ENCODE measurements around the gene PPM1K. TPM values are rescaled to one million over a fixed set of nuclear protein-coding genes. Genes with fewer than 3 reads are reported as not detected.

PPM1K gene

GRCh38 chr4:88211473-88212252 is 72.7 kb downstream of the PPM1K start:
- Histone ChIP-seq H3K23ac (ENCODE audit: low read length) (no peak overlapping the region), H3K27me3 (ENCODE audit: insufficient read depth, low read length, poor library complexity) (no peaks in the 10 kb centered on the region), H3K79me2 (ENCODE audit: control insufficient read depth, insufficient read depth, low read length) (no peaks in the 10 kb centered on the region), H3K56ac (ENCODE audit: low read length) (no peak overlapping the region), H3K36me3 (ENCODE audit: control insufficient read depth, insufficient read depth, low read length) (no peaks in the 10 kb centered on the region), H4K8ac (ENCODE audit: low read depth, low read length) (no peak overlapping the region), H3K9ac (ENCODE audit: low read length) (no peak overlapping the region), H3K4me3 (ENCODE audit: low read length) (no peak overlapping the region), H2BK120ac (ENCODE audit: low read depth, low read length) (no peak overlapping the region), H2BK15ac (replicated peaks; ENCODE audit: low read depth) (no peak overlapping the region), H3K4me2 (ENCODE audit: low read length) (no peak overlapping the region), H3K4me1 (ENCODE audit: control insufficient read depth, low read depth, low read length) (no peaks in the 10 kb centered on the region), H3K18ac (ENCODE audit: low read length) (peak overlapping the region; percentile 60), H4K5ac (ENCODE audit: low read length) (no peak overlapping the region), H3K27ac (ENCODE audit: low read depth, low read length) (no peak overlapping the region), H2AK5ac (ENCODE audit: low read length) (no peak overlapping the region), H3K79me1 (ENCODE audit: low read length) (no peaks in the 10 kb centered on the region), H2BK5ac (ENCODE audit: low read length) (no peak overlapping the region), H3K4ac (ENCODE audit: low read depth, low read length) (peak overlapping the region; percentile 10)
- no CpG with 5 or more reads among the region's 18 CpGs for WGBS (ENCODE audit: extremely low coverage, insufficient coverage, low lambda C conversion rate)
- DNase-seq, result peak; percentile 60

- no CpG with 5 or more reads among the region's 4 CpGs for WGBS (ENCODE audit: extremely low coverage, insufficient coverage, low lambda C conversion rate)
- H2BK15ac ChIP-seq (replicated peaks; ENCODE audit: low read depth), result no peak overlapping the region
- no peaks in the 10 kb centered on the region for H3K4me1 ChIP-seq (ENCODE audit: control insufficient read depth, low read depth, low read length)
Measured at GRCh38 chr4:88208156-88208555, 76.2 kb downstream of the PPM1K start.

More at GRCh38 chr4:88208156-88208555, 76.2 kb downstream of the PPM1K start:
- no peak overlapping the region for H4K5ac ChIP-seq (ENCODE audit: low read length)
- H3K4me2 ChIP-seq (ENCODE audit: low read length), result no peak overlapping the region
- no peaks in the 10 kb centered on the region for H3K79me1 ChIP-seq (ENCODE audit: low read length)
- no peak overlapping the region for H2AK5ac ChIP-seq (ENCODE audit: low read length)
- no peak overlapping the region for H3K56ac ChIP-seq (ENCODE audit: low read length)
- H3K27ac ChIP-seq (ENCODE audit: low read depth, low read length), result no peak overlapping the region
- H3K27me3 ChIP-seq (ENCODE audit: insufficient read depth, low read length, poor library complexity), result no peaks in the 10 kb centered on the region
- no peak for DNase-seq
- H3K9ac ChIP-seq (ENCODE audit: low read length), result no peak overlapping the region
- H4K8ac ChIP-seq (ENCODE audit: low read depth, low read length), result no peak overlapping the region
- no peak overlapping the region for H3K18ac ChIP-seq (ENCODE audit: low read length)
- H3K23ac ChIP-seq (ENCODE audit: low read length), result no peak overlapping the region
- H3K4ac ChIP-seq (ENCODE audit: low read depth, low read length), result no peak overlapping the region
- H2BK120ac ChIP-seq (ENCODE audit: low read depth, low read length), result no peak overlapping the region
- no peak overlapping the region for H2BK5ac ChIP-seq (ENCODE audit: low read length)
- H3K36me3 ChIP-seq (ENCODE audit: control insufficient read depth, insufficient read depth, low read length), result no peaks in the 10 kb centered on the region
- H3K79me2 ChIP-seq (ENCODE audit: control insufficient read depth, insufficient read depth, low read length), result no peaks in the 10 kb centered on the region
- H3K4me3 ChIP-seq (ENCODE audit: low read length), result no peak overlapping the region

Small RNA genes lying within 50 kb of the gene (small RNA-seq; reads per million reads assigned to genes)
- gene RF00019 (ENCODE audit: insufficient read depth) (not detected), gene RNU6-1298P (ENCODE audit: insufficient read depth) (not detected)

Data from mesendoderm (in vitro differentiated cells).